Breast epithelium (tissue), 3 donors: ENCODE results near the gene ATAD3B.

Experiments used
- CTCF ChIP-seq, 3 donors: fragments of 450-650 bp; IDR thresholded peaks; one replicate each; pipeline ENCODE4 v1.5.1; 2016 to 2017; ENCODE audit warnings: antibody characterized with exemption in 3 of 3, mild to moderate bottlenecking in 3 of 3, moderate library complexity in 3 of 3
- POLR2A ChIP-seq: fragments of 450-650 bp; IDR thresholded peaks from one replicate; pipeline ENCODE4 v1.6.1; 2016; ENCODE audit warnings: antibody characterized with exemption, mild to moderate bottlenecking, moderate library complexity

GRCh38 chr1:1430992-1431844, 40.3 kb upstream of the ATAD3B start:
- TF ChIP-seq CTCF (IDR thresholded peaks at IDR 0.05) = no peak
- no peak for TF ChIP-seq POLR2A
